NCI-H2196 treated with DMSO at 0.1 percent for 48 hours (cell line): ENCODE results near the gene GPC3.

Experiments used
- DNase-seq: peaks from one replicate; lab custom pipeline; 2025; ENCODE audit not compliant: unreplicated experiment; lab: John Stamatoyannopoulos, UW

The GPC3 gene

DNA sequence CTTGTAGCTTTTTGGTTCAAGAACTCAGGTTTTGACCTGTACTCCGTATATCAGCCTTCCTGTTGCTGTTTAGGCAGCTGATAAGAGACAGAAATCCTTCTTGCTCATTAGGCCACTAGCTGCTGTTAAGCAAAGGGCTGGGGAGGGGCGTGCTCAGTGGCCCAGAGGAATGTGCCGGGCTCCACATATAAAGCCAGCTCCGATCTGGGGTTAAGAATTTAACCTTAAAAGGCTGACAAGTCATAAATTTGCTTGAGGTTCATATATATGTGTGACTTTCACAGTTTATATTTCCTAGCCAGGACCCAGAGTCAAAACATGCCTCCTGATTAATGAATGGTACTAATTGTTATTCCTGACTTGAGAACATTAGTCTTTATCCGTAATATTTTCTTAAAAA lies 15.3 kb downstream of the GPC3 start:
- DNase-seq, result no peak

GRCh38 chrX:133969191-133969590 lies 16.2 kb downstream of the GPC3 start:
- DNase-seq, result no peak

DNA sequence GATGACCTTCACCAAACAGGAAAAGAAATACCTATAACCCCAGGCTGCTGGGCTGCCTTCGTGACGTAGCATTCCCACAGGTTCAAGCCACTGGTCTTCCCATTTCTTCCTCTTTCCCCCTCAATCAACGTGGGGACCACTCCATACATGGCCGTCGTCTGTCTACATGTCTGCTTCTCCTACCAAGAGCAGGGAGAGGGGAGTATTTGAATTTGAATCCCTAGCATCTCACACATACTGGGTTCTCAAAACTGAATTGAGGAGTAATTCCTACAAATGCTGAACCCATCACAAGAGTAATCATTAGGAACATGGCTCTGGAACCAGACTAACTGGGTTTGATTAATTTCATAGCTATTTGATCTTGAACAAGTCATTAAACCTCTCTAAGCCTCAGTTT lies 17.3 kb downstream of the GPC3 start:
- no peak for DNase-seq

- DNase-seq, result no peak
Measured at GRCh38 chrX:133966199-133966598, 19.2 kb downstream of the GPC3 start.

DNA sequence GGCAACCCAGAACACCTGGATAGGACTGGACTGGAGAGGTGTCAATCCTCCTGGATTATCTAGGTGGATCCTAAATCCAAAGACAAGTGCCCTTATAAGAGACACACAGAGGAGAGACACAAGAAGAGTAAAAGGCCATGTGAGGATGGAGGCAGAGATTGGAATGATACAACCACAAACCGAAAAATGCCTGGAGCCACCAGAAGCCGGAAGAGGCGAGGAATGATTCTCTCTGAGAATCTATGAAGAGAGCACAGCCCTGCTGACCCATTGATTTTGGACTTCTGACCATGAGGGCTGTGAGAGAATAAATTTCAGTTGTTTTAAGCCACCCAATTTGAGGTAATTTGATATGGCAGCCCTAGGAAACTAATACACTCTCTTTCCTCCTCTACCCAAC lies 20.1 kb downstream of the GPC3 start:
- no peak for DNase-seq

DNA sequence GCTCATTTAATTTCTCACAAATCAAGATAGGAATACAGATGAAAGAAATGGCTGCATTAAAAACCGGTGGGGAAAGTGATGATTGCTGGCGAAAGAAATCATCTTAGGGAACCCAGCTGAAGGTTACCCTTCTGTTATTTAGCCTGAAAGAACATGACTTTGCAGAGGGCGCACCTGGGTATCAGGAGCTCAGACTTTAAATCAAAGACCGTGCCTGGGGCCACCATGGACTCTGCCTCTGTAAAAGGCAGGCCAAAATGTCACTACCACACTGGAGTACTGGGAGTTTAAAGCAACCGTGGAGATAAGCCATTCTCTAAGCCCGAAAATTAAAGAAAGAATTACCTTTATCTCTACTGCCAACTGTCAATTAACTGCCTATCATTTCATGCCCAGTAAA lies 24.3 kb downstream of the GPC3 start:
- DNase-seq, result no peak

DNA sequence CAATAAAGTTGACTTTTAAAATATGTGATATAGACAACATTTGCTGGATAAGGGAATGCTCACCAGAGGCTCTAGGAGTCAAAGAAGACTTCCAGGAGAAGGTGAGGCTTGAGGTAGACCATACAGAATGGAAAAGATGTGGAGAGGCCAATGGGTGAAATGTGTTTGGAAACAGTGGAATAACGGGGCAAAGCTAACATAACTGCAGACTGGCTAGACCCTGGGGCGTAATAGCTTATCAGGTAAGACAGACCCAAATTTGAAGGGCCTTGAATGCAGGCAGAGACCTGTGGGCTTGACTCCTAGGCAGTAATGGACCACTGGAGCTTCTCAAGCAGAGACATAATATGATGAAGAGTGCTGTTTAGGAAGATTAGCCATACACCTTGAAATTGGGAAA lies 25.4 kb downstream of the GPC3 start:
- DNase-seq, result no peak

DNA sequence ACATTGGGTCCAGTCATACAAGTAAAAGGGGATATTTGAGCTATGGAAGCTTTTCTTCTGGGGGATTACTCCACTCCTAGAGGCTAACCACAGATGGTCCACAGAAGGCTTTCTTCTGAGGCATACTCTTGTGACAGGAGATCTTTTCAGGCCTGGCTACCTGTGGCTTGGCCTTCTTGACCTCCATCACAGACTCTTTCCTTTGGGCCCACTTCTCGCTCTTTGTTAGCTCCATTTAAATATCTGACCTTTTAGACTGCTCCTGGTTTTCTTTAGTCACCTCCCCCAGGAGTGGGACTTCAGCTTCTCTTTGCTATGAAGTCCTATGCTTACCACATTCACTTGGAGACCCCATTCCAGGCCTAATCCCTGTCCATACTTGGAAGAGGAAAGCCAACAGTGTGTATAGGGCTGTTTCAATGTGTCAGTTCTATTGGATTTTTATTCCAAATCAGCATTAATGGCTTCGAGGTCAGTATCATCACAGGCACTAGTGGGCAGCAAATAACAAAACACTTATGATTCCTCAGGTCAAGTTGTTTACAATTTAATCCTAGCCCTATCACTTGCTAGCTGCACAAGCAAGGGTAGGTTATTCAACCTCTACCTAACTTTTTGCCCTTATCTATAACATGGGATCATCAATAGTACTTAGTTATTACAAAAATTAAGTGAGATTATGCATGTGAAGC lies 26.3 kb downstream of the GPC3 start:
- no peak for DNase-seq

DNA sequence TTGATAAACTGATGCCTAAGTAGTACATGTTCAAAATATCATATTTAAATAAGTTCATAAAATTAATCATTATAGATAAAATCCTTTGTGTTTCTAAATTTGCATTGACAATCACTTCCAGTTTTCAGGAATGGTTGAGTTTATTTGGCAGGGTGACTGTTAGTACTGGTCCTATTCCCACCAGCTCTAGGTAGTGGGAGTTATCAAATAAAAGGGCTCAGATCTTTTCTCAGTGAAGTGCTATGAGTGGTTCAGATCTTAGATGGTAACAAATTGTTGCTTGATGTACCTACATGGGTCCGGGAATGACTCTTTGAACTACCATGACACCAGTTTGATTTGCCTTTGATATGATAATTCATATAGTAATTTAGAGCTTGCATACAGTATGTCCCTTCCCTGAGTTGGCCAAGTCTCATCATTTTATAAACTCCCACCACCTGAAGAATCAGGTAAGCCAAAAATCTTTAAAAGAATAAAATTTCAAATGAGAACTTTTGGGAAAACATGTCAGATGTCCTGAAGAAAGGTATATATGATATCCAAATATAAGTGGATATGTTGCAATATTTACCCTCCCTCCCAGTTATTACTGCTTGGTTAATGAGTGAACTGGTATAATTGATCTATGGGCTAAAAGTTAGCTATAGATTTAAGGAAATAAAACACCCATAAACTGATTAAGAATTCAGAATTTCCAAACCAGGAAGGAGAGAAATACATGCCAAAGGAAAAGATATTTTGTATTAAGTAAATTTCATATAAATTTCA lies 28.6 kb downstream of the GPC3 start:
- DNase-seq, result no peak

DNA sequence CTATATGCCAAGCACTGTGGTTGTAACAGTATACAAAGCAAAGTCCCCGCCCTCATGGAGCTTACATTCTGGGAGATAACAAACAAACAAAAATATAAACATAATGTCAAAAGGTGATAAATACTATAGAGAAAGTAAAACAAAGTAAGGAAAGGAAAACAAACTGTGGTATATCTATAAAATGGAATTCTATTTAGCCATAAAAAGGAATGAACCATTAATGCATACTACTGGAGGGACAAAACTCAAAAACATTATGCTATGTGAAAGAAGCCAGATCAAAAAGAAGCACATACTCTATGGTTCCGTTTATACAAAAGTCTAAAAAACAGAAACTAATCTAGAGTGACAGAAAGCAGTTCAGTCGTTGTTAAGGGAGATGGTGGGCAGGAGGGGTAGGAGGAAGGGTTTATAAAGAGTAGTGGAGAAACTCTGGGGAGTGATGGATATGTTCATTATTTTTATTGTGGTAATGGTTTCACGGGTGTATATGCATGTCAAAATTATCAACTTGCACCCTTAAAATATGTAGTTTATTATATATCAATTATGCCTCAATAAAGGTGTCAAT lies 31.5 kb downstream of the GPC3 start:
- no peak for DNase-seq

GRCh38 chrX:133953078-133953477 lies 32.3 kb downstream of the GPC3 start:
- no peak for DNase-seq

- no peak for DNase-seq
Measured at GRCh38 chrX:133951098-133951497, 34.3 kb downstream of the GPC3 start.

GRCh38 chrX:133950214-133950613 lies 35.2 kb downstream of the GPC3 start:
- DNase-seq, result no peak

GRCh38 chrX:133948895-133949294 lies 36.5 kb downstream of the GPC3 start:
- no peak for DNase-seq

DNA sequence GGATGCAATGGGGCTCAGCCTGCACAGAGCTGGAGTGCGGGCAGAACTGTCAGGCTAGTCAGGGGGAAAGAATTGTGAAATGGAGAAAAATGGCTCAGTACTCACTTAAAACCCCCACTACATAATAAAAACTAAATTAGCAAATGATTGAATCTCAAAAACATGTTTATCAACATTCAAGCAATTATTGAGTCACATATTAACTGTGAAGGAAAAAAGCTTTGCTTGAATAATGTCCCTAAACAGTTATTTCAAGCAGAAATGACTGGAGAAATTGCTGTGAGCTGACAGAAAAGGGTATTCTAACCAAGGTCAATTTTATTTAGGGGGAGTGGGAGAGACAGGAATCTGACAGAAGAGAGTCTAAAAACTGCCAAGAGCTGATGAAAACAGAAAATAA lies 37.4 kb downstream of the GPC3 start:
- DNase-seq, result no peak

DNA sequence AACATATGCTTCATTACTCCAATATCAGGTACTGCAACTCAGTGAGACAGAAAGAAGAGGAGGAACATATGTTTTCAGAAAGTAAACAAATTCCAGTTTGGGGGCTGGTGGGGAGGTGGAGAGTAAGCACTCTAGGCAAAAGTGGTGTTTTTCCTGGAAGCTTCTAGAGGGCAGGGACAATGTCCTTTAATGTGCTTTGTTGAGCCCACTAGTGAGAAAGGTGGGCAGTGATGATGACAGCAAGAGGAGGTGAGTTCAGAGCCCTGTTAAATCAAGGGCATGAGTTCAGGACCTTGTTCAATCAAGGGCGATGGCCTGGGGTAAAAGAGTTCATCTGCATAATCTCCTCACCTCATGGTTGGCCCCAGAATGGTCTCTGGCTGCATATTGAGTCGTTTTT lies 38.4 kb downstream of the GPC3 start:
- no peak for DNase-seq

DNA sequence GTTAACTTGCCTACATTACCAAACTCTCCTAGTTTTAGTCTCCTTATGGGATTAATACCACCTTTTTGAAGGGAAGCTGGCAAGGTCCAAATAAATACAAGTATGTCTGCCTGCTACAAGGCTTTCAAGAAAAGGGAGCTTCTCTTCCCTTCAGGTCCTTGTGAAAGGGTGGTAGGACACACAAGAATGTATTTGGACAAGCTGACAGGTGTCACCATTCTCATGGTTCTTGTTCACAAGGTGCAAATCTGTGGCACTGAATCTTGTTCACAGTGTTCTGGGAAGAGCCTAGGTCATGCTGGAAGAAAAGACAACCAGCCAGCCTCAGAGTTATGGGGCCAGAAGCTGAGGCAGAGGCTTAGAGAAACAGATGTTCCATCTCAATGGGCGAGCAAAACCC lies 41.9 kb downstream of the GPC3 start:
- no peak for DNase-seq

DNA sequence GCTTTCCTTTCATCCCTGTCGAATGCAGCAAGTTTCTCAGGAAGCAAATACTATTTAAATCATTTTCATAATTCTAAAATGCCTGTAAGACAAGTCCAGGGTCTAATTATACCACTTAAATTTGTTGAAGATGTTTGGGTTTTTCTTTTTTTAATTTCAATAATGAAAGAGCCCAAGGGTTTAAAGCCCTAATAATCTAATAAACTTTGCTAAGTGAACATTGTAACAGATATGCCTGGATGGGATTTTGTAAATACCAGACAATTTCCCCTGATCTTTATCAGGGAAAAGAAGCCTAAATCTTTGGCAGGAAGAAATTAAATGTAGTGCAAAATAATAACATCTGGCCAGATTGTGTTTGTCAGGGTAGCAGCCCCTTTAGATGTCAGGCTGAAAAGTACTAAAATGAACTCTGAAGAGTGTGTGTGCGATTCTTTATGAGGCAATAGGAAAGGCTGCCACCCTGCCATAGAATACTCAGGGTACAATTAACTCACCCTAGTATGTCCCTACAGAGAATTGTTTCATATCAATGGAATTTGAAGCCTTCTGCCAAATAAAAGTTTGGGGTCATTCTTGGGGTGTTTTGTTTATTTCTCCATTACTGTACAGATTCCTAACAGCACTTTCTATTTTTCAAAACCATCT lies 45.6 kb downstream of the GPC3 start:
- no peak for DNase-seq

- no peak for DNase-seq
Measured at GRCh38 chrX:133938530-133938929, 46.9 kb downstream of the GPC3 start.

DNA sequence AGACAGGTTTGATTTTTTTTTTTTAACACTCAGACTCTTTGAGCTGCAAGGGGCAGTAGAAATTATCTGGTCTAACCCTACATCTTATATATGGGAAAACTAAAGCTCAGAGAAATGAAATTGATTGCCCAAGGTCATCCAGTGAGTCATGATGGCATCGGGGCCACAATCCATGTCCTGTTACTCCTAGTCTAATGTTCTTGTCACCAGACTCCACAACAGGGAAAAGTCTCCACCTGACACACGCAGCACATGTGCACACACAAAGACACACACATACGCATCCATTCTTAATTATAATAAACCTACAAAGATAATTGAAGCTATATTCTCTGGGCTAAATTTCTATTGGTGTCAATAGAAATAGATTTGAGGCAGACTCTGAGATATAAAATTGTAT lies 48.4 kb downstream of the GPC3 start:
- no peak for DNase-seq

- no peak for DNase-seq
Measured at GRCh38 chrX:133935076-133935475, 50.3 kb downstream of the GPC3 start.

GRCh38 chrX:133933316-133933715 lies 52.1 kb downstream of the GPC3 start:
- DNase-seq, result no peak
